ENCODE data around the gene FSTL4. TPM values are rescaled to one million over a fixed set of nuclear protein-coding genes. Genes with fewer than 3 reads are reported as not detected.

The FSTL4 gene
- polyA plus RNA-seq, 3 donors from 2014 or later = not detected

GRCh38 chr5:133292300-133292699 lies 320.0 kb downstream of the FSTL4 start:
- peaks cover 0 to 4% (median 0%) of the 10 kb centered on the region in 3 donors for H3K27me3 Mint-ChIP-seq (ENCODE audit: low read depth in 3 of 3)
- no peak overlapping the region for H3K4me3 Mint-ChIP-seq
- H3K36me3 Mint-ChIP-seq = no peaks in the 10 kb centered on the region
- no peak for DNase-seq
- no peaks in the 10 kb centered on the region for H3K4me1 Mint-ChIP-seq
- no peaks in the 10 kb centered on the region for H3K9me3 Mint-ChIP-seq
- H3K27ac Mint-ChIP-seq = no peak overlapping the region

- no peak for DNase-seq
- peaks cover 0 to 4% (median 0%) of the 10 kb centered on the region in 3 donors for H3K27me3 Mint-ChIP-seq (ENCODE audit: low read depth in 3 of 3)
- no peak overlapping the region for H3K27ac Mint-ChIP-seq
- no peaks in the 10 kb centered on the region for H3K4me1 Mint-ChIP-seq
- H3K9me3 Mint-ChIP-seq = no peaks in the 10 kb centered on the region
- H3K36me3 Mint-ChIP-seq = no peaks in the 10 kb centered on the region
- H3K4me3 Mint-ChIP-seq = no peak overlapping the region
Measured at GRCh38 chr5:133291524-133291923, 320.8 kb downstream of the FSTL4 start.

- DNase-seq = no peak
- H3K36me3 Mint-ChIP-seq = no peaks in the 10 kb centered on the region
- no peaks in the 10 kb centered on the region for H3K4me1 Mint-ChIP-seq
- no peak overlapping the region for H3K27ac Mint-ChIP-seq
- H3K4me3 Mint-ChIP-seq = no peak overlapping the region
- H3K27me3 Mint-ChIP-seq (ENCODE audit: low read depth in 3 of 3) = peaks cover 0 to 4% (median 0%) of the 10 kb centered on the region in 3 donors
- H3K9me3 Mint-ChIP-seq = no peaks in the 10 kb centered on the region
Measured at GRCh38 chr5:133290669-133291240, 321.6 kb downstream of the FSTL4 start.

GRCh38 chr5:133289686-133290367 lies 322.5 kb downstream of the FSTL4 start:
- H3K27me3 Mint-ChIP-seq (ENCODE audit: low read depth in 3 of 3) = peaks cover 0 to 4% (median 0%) of the 10 kb centered on the region in 3 donors
- H3K36me3 Mint-ChIP-seq = no peaks in the 10 kb centered on the region
- no peaks in the 10 kb centered on the region for H3K9me3 Mint-ChIP-seq

GRCh38 chr5:133287500-133287899 lies 324.8 kb downstream of the FSTL4 start:
- H3K36me3 Mint-ChIP-seq = no peaks in the 10 kb centered on the region
- H3K4me3 Mint-ChIP-seq = no peak overlapping the region
- no peaks in the 10 kb centered on the region for H3K9me3 Mint-ChIP-seq
- peaks cover 0 to 4% (median 0%) of the 10 kb centered on the region in 3 donors for H3K27me3 Mint-ChIP-seq (ENCODE audit: low read depth in 3 of 3)
- no peak for DNase-seq
- H3K4me1 Mint-ChIP-seq = no peaks in the 10 kb centered on the region
- H3K27ac Mint-ChIP-seq = no peak overlapping the region

More at GRCh38 chr5:133289686-133290367, 322.5 kb downstream of the FSTL4 start:
- DNase-seq = no peak
- Mint-ChIP-seq H3K4me1 (no peaks in the 10 kb centered on the region), H3K27ac (no peak overlapping the region), H3K4me3 (no peak overlapping the region)

- Mint-ChIP-seq H3K36me3 (no peaks in the 10 kb centered on the region), H3K4me1 (no peaks in the 10 kb centered on the region), H3K4me3 (no peak overlapping the region), H3K27me3 (ENCODE audit: low read depth in 3 of 3) (peaks cover 0 to 2% (median under 1%) of the 10 kb centered on the region in 3 donors), H3K27ac (no peak overlapping the region), H3K9me3 (no peaks in the 10 kb centered on the region)
- no peak for DNase-seq
Measured at GRCh38 chr5:133286483-133286882, 325.9 kb downstream of the FSTL4 start.

- DNase-seq = no peak
- H3K27me3 Mint-ChIP-seq (ENCODE audit: low read depth in 3 of 3) = peaks cover 0 to 4% (median 2%) of the 10 kb centered on the region in 3 donors
- H3K4me1 Mint-ChIP-seq = no peaks in the 10 kb centered on the region
- H3K9me3 Mint-ChIP-seq = no peaks in the 10 kb centered on the region
- H3K4me3 Mint-ChIP-seq = no peak overlapping the region
- H3K36me3 Mint-ChIP-seq = no peaks in the 10 kb centered on the region
- H3K27ac Mint-ChIP-seq = no peak overlapping the region
Measured at GRCh38 chr5:133285583-133286021, 326.7 kb downstream of the FSTL4 start.

- H3K27ac Mint-ChIP-seq = no peak overlapping the region
- no peaks in the 10 kb centered on the region for H3K36me3 Mint-ChIP-seq
- H3K4me1 Mint-ChIP-seq = no peaks in the 10 kb centered on the region
- H3K9me3 Mint-ChIP-seq = no peaks in the 10 kb centered on the region
- peaks cover 0 to 4% (median 2%) of the 10 kb centered on the region in 3 donors for H3K27me3 Mint-ChIP-seq (ENCODE audit: low read depth in 3 of 3)
- no peak for DNase-seq
- H3K4me3 Mint-ChIP-seq = no peak overlapping the region
Measured at GRCh38 chr5:133284306-133284705, 328.0 kb downstream of the FSTL4 start.

- H3K36me3 Mint-ChIP-seq = no peaks in the 10 kb centered on the region
- no peaks in the 10 kb centered on the region for H3K4me1 Mint-ChIP-seq
- H3K9me3 Mint-ChIP-seq = no peaks in the 10 kb centered on the region
- H3K27me3 Mint-ChIP-seq (ENCODE audit: low read depth in 3 of 3) = peaks cover 0 to 4% (median 2%) of the 10 kb centered on the region in 3 donors
- H3K27ac Mint-ChIP-seq = no peak overlapping the region
- no peak for DNase-seq
- no peak overlapping the region for H3K4me3 Mint-ChIP-seq
Measured at GRCh38 chr5:133278317-133278716, 334.0 kb downstream of the FSTL4 start.

GRCh38 chr5:133277744-133278143 lies 334.6 kb downstream of the FSTL4 start:
- Mint-ChIP-seq H3K4me1 (no peaks in the 10 kb centered on the region), H3K36me3 (no peaks in the 10 kb centered on the region), H3K27me3 (ENCODE audit: low read depth in 3 of 3) (peaks cover 0 to 4% (median 2%) of the 10 kb centered on the region in 3 donors), H3K4me3 (no peak overlapping the region), H3K9me3 (no peaks in the 10 kb centered on the region), H3K27ac (no peak overlapping the region)
- DNase-seq = no peak

GRCh38 chr5:133276171-133276570 lies 336.2 kb downstream of the FSTL4 start:
- H3K36me3 Mint-ChIP-seq = no peaks in the 10 kb centered on the region
- no peak for DNase-seq
- no peak overlapping the region for H3K27ac Mint-ChIP-seq
- H3K4me1 Mint-ChIP-seq = no peaks in the 10 kb centered on the region
- H3K9me3 Mint-ChIP-seq = no peaks in the 10 kb centered on the region
- H3K27me3 Mint-ChIP-seq (ENCODE audit: low read depth in 3 of 3) = peaks cover 0 to 2% (median 0%) of the 10 kb centered on the region in 3 donors
- H3K4me3 Mint-ChIP-seq = no peak overlapping the region

GRCh38 chr5:133275631-133276030 lies 336.7 kb downstream of the FSTL4 start:
- Mint-ChIP-seq H3K4me1 (no peaks in the 10 kb centered on the region), H3K27me3 (ENCODE audit: low read depth in 3 of 3) (peaks cover 0 to 2% (median 0%) of the 10 kb centered on the region in 3 donors), H3K36me3 (no peaks in the 10 kb centered on the region), H3K27ac (no peak overlapping the region), H3K4me3 (no peak overlapping the region), H3K9me3 (no peaks in the 10 kb centered on the region)
- DNase-seq = no peak

GRCh38 chr5:133274597-133274935 lies 337.8 kb downstream of the FSTL4 start:
- H3K4me3 Mint-ChIP-seq = no peak overlapping the region
- DNase-seq = no peak
- no peaks in the 10 kb centered on the region for H3K4me1 Mint-ChIP-seq
- H3K27me3 Mint-ChIP-seq (ENCODE audit: low read depth in 3 of 3) = peaks cover under 1 to 2% (median under 1%) of the 10 kb centered on the region in 3 donors
- H3K9me3 Mint-ChIP-seq = no peaks in the 10 kb centered on the region
- no peaks in the 10 kb centered on the region for H3K36me3 Mint-ChIP-seq
- H3K27ac Mint-ChIP-seq = no peak overlapping the region

GRCh38 chr5:133273661-133274596 lies 338.4 kb downstream of the FSTL4 start:
- H3K27ac Mint-ChIP-seq = no peak overlapping the region
- no peaks in the 10 kb centered on the region for H3K4me1 Mint-ChIP-seq
- H3K4me3 Mint-ChIP-seq = no peak overlapping the region
- DNase-seq = no peak
- H3K9me3 Mint-ChIP-seq = no peaks in the 10 kb centered on the region
- H3K27me3 Mint-ChIP-seq (ENCODE audit: low read depth in 3 of 3) = peaks cover 2% of the 10 kb centered on the region in 3 donors
- no peaks in the 10 kb centered on the region for H3K36me3 Mint-ChIP-seq
